Activated CD8-positive, alpha-beta memory T cell treated with anti-CD3 and anti-CD28 coated beads for 36 hours (primary cell): ENCODE data around the gene COPB2. TPM values are rescaled to one million over a fixed set of nuclear protein-coding genes. Genes with fewer than 3 reads are reported as not detected.
"Not testable (repeated sequence)": the region's sequence is repeated elsewhere in the genome, so short reads cannot be mapped to it uniquely, and the experiment has no call there.

Experiments used
- CTCF ChIA-PET: fragments of 350-600 bp; sonication (Branson Sonifier 250); formaldehyde crosslinking; loops from one replicate; lab custom pipeline; 2021; ENCODE audit warnings: antibody characterized with exemption; lab: Charles Lee
- POLR2A ChIA-PET: fragments of 350-600 bp; sonication (Branson Sonifier 250); formaldehyde crosslinking; loops from one replicate; lab custom pipeline; 2021; ENCODE audit warnings: antibody characterized with exemption; lab: Charles Lee
- total RNA-seq, 2 experiments: library from RNA; stranded (reverse); gene quantifications; one replicate each; pipeline ENCODE4 v1.2.3, GENCODE V29; 2021

COPB2 gene
- total RNA-seq, 2 experiments from 2014 or later: 85.1 to 86.1 TPM

DNA sequence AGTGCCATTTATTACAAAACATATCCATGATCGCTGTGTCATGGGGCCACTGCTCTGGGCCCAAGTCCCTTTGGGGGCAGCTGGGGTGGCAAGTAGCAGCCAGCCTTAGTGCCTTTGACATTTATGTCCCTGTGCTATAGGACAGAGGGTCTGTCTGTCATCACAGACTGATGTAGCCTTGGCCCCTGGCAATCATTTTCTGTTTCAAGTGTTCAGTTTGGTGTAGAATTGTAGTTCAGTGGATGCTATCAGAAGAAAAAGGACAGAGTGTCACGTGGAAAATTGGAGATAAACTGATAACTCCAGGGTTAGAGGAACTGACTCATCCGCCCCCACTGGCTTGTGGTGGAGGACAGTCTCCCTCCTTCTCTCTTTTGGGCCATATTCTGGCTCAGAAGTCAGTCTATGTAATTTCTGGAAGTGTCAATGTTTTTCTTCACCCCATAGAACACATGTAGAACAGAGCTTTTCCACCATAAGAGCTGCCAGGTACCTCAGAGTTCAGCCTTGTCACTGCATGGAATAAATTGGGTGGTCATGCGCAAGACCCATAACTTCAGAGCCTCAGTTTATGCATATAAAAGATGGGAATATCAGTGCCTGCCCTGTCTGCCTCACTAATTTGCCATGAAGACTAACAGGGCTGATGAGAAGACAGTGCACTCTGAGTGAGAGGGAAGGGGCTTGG lies 50.1 kb downstream of the COPB2 start:
- CTCF ChIA-PET: interaction anchor here (1.1 to 1.4 kb wide), 2 partner anchors 10 to 227 kb away, joined by 4 read pairs; no protein-coding TSS in a partner anchor
- POLR2A ChIA-PET: no interaction called here

DNA sequence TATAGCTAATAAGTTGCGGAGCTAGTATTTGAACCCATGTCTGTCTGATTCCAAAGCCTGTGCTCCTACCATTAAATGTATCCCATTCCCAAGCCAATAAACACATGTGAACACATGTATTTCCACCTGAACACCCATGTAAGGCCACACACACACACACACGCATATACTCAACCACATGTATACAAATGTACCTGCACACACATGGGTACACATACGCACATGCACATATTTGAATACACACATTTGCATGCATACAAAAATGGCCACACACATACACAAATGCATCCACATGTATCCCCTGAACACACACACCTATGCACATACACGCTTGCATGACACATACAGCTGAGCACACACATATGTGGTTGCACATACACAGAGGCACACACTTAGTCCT lies 51.0 kb downstream of the COPB2 start:
- POLR2A ChIA-PET: no interaction called here

DNA sequence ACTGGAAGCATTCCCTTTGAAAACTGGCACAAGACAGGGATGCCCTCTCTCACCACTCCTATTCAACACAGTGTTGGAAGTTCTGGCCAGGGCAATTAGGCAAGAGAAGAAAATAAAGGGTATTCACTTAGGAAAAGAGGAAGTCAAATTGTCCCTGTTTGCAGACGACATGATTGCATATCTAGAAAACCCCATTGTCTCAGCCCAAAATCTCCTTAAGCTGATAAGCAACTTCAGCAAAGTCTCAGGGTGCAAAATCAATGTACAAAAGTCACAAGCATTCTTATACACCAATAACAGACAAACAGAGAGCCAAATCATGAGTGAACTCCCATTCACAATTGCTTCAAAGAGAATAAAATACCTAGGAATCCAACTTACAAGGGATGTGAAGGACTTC lies 54.8 kb downstream of the COPB2 start:
- POLR2A ChIA-PET, CTCF ChIA-PET: not testable (repeated sequence)

More for the DNA sequence above, 51.0 kb downstream of the COPB2 start:
- CTCF ChIA-PET: interaction anchor here (1.4 kb wide), 1 partner anchor 226 kb away, joined by 4 read pairs; no protein-coding TSS in a partner anchor

- POLR2A ChIA-PET: no interaction called here
- CTCF ChIA-PET: interaction anchor here (0.5 kb wide), 1 partner anchor 232 kb away, joined by 3 read pairs; no protein-coding TSS in a partner anchor
Observed at GRCh38 chr3:139332092-139332491, 57.4 kb downstream of the COPB2 start.

- ChIA-PET CTCF (interaction anchor here (0.6 to 2.1 kb wide), 16 partner anchors 10 to 914 kb away, joined by 3 to 16 read pairs (median 4); partner anchors contain the start of genes CEP70 and MRPS22), POLR2A (no interaction called here)
Observed at GRCh38 chr3:139329364-139329850, 60.0 kb downstream of the COPB2 start.

DNA sequence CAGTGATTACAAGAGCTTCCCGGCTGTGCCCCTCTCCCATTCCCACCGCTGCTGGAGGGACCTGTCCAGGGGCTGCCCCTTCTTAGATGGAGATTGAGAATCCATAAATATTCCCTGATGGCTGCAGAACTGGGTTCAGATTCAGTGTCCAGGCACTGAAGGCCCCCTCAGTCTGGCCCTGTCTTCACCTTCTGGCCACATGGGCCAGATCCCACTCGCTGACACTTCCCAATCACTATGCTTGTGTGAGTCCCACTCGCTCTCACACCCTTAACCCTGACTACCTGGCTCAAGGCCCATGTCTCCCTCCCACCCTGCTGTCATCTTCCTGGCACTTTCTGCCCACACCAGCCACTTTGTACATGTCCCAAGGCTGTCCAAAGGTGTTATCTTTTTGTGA lies 61.1 kb downstream of the COPB2 start:
- POLR2A ChIA-PET: no interaction called here
- CTCF ChIA-PET: interaction anchor here (1.1 to 2.1 kb wide), 4 partner anchors 10 to 392 kb away, joined by 3 to 16 read pairs (median 5); no protein-coding TSS in a partner anchor

- POLR2A ChIA-PET: no interaction called here
- CTCF ChIA-PET: interaction anchor here (1.5 kb wide), 1 partner anchor 18 kb away, joined by 3 read pairs; no protein-coding TSS in a partner anchor
Observed at GRCh38 chr3:139327861-139328260, 61.6 kb downstream of the COPB2 start.

DNA sequence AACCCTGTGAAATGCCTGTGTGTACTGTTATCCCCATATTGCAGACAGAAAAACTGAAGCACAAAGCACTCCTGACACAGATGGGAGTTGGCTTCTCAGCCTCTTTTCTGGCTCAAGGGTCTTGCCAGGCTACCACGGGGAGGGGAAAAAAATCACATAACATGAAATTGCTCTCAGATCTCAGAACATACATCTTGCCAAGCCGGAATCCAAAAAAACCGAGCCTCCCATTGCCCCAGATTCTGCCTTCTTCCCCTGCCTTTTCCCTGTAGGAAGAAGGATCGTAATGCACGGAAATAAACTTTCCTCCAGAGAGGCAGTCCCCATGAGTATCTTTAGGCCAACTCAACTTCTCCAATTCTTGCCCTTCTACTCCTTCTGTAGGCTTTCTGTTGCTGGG lies 62.2 kb downstream of the COPB2 start:
- ChIA-PET CTCF (interaction anchor here (1.7 kb wide), 1 partner anchor 216 kb away, joined by 6 read pairs; no protein-coding TSS in a partner anchor), POLR2A (no interaction called here)

DNA sequence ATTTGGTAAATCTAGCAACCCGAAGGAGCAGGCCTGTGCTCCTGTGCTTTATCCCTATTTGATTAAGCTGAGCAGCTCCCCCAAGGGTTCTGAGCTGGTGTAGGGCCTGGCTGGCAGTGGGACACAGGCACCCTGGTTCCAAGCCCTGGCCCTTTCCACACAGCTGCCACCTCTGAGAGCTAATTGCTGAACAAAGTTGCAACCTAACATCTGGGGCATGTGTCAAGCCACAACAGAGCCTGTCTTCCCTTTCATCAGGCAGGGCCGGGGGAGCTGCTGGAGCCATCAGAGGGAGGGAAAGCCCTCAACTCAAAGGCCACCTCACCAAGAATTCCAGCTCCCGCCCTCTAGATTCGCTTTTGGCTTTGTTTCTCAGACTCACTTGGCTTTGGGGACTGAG lies 62.7 kb downstream of the COPB2 start:
- POLR2A ChIA-PET: no interaction called here
- CTCF ChIA-PET: interaction anchor here (1.7 kb wide), 1 partner anchor 215 kb away, joined by 6 read pairs; no protein-coding TSS in a partner anchor

DNA sequence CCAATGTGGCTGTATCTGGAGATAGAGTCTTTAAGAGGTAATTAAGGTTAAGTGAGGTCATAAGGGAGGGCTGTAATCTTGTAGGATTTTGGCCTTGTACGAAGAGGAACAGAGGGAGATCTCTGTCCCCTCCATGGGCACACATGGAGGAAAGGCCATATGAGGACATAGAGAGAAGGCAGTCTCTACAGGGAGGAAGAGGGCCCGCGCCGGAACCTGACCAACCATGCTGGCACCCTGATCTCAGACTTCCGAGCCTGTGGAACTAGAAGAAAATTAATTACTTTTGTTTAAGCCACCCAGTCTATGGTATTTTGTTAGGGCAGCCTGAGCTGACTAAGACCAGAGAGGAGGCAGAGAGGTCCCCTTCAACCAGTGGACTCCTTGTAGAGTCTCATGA lies 63.3 kb downstream of the COPB2 start:
- POLR2A ChIA-PET: no interaction called here
- CTCF ChIA-PET: interaction anchor here (1.7 kb wide), 1 partner anchor 215 kb away, joined by 6 read pairs; no protein-coding TSS in a partner anchor

- CTCF ChIA-PET: interaction anchor here (1.7 kb wide), 1 partner anchor 214 kb away, joined by 6 read pairs; no protein-coding TSS in a partner anchor
- POLR2A ChIA-PET: no interaction called here
Observed at GRCh38 chr3:139325551-139325950, 63.9 kb downstream of the COPB2 start.

DNA sequence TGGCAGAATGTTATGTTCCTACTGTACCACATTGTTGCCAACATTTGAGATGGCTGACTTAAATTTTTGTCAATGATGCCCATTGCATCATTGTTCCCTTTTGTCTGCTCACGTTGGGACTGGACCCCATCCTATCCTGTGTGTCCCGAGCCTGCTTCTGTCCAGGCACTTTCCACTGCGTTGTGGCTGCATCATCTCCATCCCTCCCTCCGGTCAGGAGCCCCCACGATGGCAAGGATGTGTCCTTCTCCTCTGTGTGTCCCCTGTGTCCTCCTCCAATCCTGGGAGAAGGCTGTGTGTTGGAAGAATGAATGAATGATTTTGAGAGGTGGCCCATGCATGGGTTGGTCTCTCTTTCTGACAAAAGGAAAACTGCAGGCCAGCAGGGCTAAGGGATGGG lies 65.0 kb downstream of the COPB2 start:
- ChIA-PET CTCF (no interaction called here), POLR2A (no interaction called here)

- POLR2A ChIA-PET: no interaction called here
- CTCF ChIA-PET: no interaction called here
Observed at GRCh38 chr3:139323146-139323545, 66.3 kb downstream of the COPB2 start.

GRCh38 chr3:139322346-139322745 lies 67.1 kb downstream of the COPB2 start:
- ChIA-PET POLR2A (no interaction called here), CTCF (no interaction called here)

GRCh38 chr3:139320551-139321309 lies 68.7 kb downstream of the COPB2 start:
- POLR2A ChIA-PET: no interaction called here
- CTCF ChIA-PET: no interaction called here

DNA sequence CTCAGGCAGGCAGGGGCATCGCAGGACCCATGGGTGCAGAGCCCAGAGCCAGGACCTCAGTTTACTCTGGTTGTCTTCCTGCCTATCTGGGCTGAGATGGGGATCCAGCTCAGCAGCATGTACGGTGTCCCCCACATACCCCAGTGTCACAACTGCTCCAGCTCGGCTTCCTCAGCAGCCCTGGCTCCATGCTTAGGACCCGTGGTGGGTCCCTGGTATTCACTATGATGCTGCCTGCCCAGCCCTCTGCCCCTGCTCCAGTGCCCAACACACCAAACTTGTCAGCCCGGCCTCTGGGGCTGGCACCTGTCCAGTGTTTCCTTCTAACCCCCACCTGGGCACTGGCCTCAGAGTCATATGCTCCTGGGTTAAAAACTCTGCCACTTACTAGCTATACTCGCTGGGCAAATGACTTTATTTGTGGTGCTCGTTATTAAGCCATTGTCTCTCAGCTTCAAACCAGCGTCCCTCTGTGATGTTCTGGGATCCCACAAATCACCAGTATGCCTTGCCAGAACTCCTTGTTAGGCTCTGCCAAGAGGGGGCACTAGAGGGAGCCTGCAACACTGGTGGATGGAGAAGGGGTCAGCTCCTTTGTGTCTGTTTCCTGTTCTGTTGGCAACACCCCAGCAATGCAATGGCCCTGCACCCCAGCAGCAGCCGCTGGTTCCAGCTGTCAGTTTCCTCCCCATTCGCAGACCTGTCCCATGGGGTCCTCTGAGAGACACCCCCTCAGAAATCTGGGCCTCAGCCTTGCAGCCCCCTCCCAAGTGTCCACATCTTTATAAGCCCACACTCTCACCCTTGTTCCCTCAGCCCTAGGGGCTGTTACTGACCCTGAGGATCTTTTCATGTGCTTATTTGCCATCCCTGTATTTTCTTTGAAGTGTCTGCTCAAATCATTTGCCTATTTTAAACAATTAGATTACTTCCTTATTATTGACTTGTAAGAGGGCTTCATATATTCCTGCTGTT lies 69.7 kb downstream of the COPB2 start:
- POLR2A ChIA-PET: no interaction called here
- CTCF ChIA-PET: interaction anchor here (0.6 to 1.0 kb wide), 2 partner anchors 9 to 10 kb away, joined by 3 read pairs; no protein-coding TSS in a partner anchor

DNA sequence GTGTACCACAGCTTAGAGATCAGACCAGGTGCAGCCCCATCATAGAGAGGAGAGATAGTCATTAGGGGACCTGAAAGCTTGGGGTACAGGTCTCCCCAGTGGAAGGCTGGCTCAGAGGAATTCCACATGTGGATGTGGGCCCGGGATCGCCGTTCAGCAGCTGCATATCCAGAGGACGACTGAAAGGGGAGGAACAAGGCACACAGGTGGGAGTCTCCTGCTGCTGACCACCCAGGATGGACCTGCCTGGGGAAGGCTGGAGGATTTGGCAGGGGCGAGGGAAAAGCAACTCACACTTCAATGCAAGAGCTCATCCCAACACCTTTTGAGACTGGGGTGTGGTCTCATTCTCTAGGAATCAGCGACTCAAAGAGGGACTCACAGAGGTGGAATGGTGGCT lies 70.6 kb downstream of the COPB2 start:
- ChIA-PET CTCF (interaction anchor here (0.6 to 1.6 kb wide), 2 partner anchors 10 to 11 kb away, joined by 3 to 4 read pairs; no protein-coding TSS in a partner anchor), POLR2A (no interaction called here)

GRCh38 chr3:139318431-139318816 lies 71.0 kb downstream of the COPB2 start:
- POLR2A ChIA-PET: no interaction called here
- CTCF ChIA-PET: interaction anchor here (1.6 kb wide), 1 partner anchor 10 kb away, joined by 4 read pairs; no protein-coding TSS in a partner anchor
